Posterior vena cava (tissue), 2 donors: ENCODE results near the gene CDC23. TPM values are rescaled to one million over a fixed set of nuclear protein-coding genes. Genes with fewer than 3 reads are reported as not detected.
"Not testable (repeated sequence)": the region's sequence is repeated elsewhere in the genome, so short reads cannot be mapped to it uniquely, and the experiment has no call there.

Experiments
- DNase-seq: peaks from one replicate; pipeline ENCODE4 v3.0.0-alpha.2; 2020; ENCODE audit warnings: low spot score
- intact Hi-C, 2 donors: fragments of 100-400 bp; cut with DNase I; formaldehyde crosslinking; loops; one replicate each; pipeline versions ENCODE4 v1.14.1 to v1.14.2; 2022 to 2023
- long read RNA-seq, 2 donors: library from polyadenylated mRNA; unstranded; transcript quantifications; one replicate each; pipeline ENCODE4 v2.0.0, GENCODE V29; 2020 to 2021
- total RNA-seq, 2 donors: library from RNA; stranded (reverse); fragmentation: NEBNext Ultra II Directional; extraction: Animal tissue kit (Norgen Biotek cat#: 25700); gene quantifications; one replicate each; pipeline ENCODE4 v1.2.1, GENCODE V29; 2021
- donor health status: DM: yes; HTN: yes; CAD: no.
- donor health status: DM: yes; HTN: yes; CAD: no.

The CDC23 gene
- total RNA-seq, result 10 to 100 TPM; 14.0 to 18.0 TPM
- long read RNA-seq, donor 1, transcript CDC23-202 (16 exons, 3,155 nt), result major isoform, 10 of 14 reads
- long read RNA-seq, donor 1, partial matches to known transcripts, result 0 of 14 reads
- long read RNA-seq, donor 1, other reads (novel, unspliced or antisense), result 3 of 14 reads
- long read RNA-seq, donor 2, transcript CDC23-202 (16 exons, 3,155 nt), result major isoform, 10 of 16 reads
- long read RNA-seq, donor 2, partial matches to known transcripts, result 1 of 16 reads
- long read RNA-seq, donor 2, other reads (novel, unspliced or antisense), result 2 of 16 reads

DNA sequence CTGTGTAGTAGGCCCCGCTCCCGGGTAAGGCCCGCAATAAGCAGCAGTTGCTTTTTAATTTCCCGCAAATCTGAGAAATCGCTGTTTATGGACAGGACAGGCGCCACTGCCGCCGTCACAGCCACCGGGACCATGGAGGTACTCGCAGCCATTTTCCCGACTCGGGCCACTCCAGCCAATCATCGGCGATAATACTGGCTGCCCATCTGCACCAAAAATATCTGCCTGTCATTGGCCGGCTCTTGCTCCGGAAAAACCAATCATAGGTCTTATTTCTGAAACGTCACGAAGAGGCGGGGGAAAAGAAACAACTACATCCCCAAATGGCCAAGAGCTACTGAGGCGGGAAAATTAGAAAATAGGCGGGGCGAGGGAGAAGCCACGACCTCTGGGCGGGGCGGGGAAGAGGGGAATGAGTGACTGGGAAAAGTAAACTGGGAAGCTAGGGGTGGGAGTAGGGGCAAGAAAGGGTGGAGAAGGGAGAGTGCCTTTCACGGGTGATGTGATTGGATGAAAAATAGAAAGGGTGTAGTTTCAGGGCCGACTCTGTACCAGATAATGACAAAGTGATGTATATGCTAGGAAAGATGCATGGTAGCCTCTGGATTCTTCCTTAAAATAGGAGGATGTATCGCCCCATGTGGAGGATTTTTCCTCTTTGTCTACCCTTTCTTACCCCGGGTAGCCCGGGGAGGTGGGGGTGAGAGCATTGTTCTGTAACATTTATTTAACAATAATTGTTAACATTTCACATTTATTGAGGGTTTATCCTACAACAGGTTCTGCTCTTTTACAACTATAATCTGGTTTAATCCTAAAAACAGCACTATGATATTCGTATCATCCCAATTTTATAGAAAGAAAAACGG is at the start of gene CDC23:
TSS of gene CDC23 (minus strand) at position 163 of the 869 bp plus-strand sequence. CDS start at position 152, 11 bp downstream.
- intact Hi-C loops, result loop anchor here in 1 of 2 donors (10.0 kb wide), 1 partner anchor 201 kb away; no protein-coding TSS in a partner anchor
- DNase-seq, result peak; percentile 97

DNA sequence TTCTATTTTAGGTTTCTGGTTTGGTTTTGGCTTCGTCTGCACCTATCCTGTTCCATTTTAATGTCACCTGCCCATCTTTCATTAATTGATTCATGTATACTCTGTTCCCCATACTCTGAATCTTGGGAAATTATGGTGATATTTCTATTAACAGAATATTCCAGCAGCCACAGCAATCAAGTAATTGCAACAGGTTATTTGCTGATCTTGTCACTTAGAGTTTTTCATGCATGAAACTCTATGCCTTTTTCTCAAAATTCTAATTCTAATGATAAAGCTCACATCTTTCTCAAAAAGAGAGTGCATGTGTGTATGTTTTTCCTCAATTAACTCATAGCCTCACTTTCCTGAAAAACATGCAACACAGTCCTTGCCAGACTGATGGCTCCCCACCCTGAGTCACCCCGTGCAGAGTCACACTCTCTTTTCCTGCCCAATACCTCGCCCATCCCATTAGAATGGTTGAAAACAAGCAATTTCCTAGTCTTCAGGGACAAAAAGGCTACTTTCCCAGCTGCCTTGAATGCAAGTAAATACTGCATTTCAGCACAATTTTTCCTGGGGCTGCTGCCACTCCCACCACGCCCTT is 45.7 kb upstream of the CDC23 start:
- intact Hi-C loops, result no loop called here
- peak; percentile 19 for DNase-seq

DNA sequence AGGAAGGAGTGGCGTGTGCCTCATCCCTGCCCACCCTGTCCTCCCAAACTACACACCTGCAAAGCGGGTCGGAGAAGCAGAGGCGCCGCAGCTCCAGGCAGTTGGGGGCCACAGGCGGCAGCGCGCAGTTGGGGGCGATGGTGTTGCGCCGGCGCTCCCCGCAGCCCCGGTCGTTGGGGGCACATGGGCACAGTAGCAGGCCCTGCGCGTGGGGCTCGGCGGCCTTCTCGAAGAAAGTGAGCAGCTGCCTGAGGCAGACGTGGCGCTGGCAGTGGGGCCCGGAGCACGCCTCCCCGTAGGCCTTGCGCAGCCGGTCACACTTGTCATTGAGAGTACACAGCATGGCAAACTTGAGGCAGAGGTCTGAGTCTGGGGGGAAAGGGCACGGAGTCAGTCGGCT is 44.5 kb upstream of the CDC23 start:
- intact Hi-C loops, result no loop called here
- peak; percentile 66 for DNase-seq

GRCh38 chr5:138252944-138253343 is 39.8 kb upstream of the CDC23 start:
- intact Hi-C loops, result no loop called here
- DNase-seq, result peak; percentile 42

GRCh38 chr5:138247800-138248199 is 34.7 kb upstream of the CDC23 start:
- intact Hi-C loops, result loop anchor here in 1 of 2 donors (10.0 kb wide), 1 partner anchor 1157 kb away; the partner anchor contains the start of gene SPATA24
- not testable (repeated sequence) for DNase-seq

GRCh38 chr5:138246822-138247221 is 33.7 kb upstream of the CDC23 start:
- intact Hi-C loops, result loop anchor here in 1 of 2 donors (10.0 kb wide), 1 partner anchor 1158 kb away; the partner anchor contains the start of gene SPATA24
- peak; percentile 32 for DNase-seq

DNA sequence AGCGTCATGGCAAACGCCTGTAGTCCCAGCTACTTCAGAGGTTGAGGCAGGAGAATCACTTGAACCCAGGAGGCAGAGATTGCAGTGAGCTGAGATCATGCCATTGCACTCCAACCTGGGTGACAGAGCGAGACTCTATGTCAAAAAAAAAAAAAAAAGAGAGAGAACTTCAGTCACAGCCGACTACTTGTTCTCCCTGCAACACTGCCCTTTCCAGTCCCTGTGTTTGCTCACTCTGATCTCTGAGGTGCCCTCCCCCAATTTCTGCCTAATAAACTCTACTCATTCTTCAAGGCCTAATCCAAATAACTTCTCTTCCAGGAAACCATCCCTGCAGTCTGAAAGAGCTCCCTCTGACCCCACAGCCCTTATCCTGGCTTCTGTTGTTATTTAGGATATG is 33.2 kb upstream of the CDC23 start:
- intact Hi-C loops, result loop anchor here in 1 of 2 donors (10.0 kb wide), 1 partner anchor 1158 kb away; the partner anchor contains the start of gene SPATA24
- no peak for DNase-seq

DNA sequence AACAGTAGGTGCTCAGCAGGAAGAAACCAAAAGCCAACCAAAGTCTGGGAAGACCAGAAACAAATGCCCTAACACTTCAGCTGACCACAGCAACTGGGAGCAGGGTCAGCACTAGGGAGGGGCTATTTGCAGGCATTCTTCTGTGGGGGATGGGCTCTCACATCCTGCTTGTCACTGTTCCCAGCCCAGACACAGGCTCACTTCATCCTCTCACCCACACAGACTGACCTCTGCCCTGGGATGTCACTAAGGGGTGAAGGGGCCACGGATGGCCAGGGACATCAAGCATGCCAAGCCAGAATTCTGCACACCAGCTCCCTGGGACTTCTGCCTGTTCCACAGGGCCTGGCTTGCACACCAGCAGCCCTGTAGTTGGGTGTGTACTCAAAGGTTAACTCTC is 32.6 kb upstream of the CDC23 start:
- DNase-seq, result peak; percentile 41
- intact Hi-C loops, result loop anchor here in 1 of 2 donors (10.0 kb wide), 1 partner anchor 1159 kb away; the partner anchor contains the start of gene SPATA24

- DNase-seq, result peak; percentile 7
- intact Hi-C loops, result loop anchor here in 1 of 2 donors (10.0 kb wide), 1 partner anchor 1161 kb away; the partner anchor contains the start of gene SPATA24
These were observed 30.7 kb upstream of the CDC23 start for GRCh38 chr5:138243794-138244193.

GRCh38 chr5:138241688-138242571 is 28.8 kb upstream of the CDC23 start:
- peak; percentile 82 for DNase-seq
- intact Hi-C loops, result loop anchor here in 1 of 2 donors (10.0 kb wide), 1 partner anchor 1163 kb away; the partner anchor contains the start of gene SPATA24

DNA sequence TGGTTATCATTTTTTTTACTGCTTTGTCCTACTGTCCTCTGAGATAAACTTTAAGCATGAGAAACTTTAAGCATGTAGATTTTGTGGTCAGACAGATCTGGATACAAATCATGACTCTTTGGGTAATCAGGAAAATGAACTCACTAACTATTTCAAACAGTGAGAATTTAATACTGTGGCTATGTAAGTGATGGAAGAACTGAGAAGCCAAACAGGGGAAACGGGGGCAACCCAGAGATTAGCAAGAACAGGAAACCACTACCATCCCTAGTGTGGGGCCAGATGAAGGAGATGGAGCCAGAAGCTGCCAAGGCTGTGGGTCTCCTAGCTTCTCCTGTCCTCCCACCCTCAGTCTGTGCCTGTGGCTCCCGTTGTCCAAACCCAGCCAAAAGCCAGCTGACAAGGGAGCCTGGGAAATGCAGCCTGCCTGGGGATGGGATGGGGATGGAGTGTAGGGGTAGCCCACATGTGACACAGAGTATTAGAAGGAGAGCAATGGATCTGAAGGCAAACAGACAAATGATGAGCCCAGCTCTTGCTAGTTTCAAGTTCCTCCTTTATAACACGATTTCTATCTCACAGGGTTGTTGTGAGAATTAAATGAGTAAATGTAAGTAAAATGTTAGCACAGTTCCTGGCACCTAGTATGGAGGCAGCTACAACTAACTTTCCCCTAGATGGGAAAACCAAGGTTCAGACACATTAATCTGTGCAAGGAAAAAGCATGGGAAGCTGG is 27.7 kb upstream of the CDC23 start:
- DNase-seq, result peak; percentile 59
- intact Hi-C loops, result loop anchor here in 1 of 2 donors (10.0 kb wide), 1 partner anchor 1164 kb away; the partner anchor contains the start of gene SPATA24

- intact Hi-C loops, result no loop called here
- no peak for DNase-seq
These were observed 24.9 kb upstream of the CDC23 start for GRCh38 chr5:138238034-138238433.

DNA sequence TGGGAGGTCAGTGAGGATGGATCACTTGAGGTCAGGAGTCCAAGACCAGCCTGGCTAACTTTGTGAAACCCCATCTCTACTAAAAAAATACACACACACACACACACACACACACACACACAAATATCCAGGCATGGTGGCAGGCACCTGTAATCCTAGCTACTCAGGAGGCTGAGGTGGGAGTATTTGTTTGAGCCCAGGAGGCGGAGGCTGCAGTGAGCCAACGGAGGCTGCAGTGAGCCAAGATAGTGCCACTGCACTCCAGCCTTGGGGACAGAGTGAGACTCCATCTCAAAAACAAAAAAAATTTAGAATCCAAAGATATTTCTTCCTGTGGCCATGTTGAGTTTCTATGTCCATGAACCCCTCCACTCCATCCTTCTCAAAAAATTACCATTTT is 21.5 kb upstream of the CDC23 start:
- peak; percentile 25 for DNase-seq
- intact Hi-C loops, result no loop called here

DNA sequence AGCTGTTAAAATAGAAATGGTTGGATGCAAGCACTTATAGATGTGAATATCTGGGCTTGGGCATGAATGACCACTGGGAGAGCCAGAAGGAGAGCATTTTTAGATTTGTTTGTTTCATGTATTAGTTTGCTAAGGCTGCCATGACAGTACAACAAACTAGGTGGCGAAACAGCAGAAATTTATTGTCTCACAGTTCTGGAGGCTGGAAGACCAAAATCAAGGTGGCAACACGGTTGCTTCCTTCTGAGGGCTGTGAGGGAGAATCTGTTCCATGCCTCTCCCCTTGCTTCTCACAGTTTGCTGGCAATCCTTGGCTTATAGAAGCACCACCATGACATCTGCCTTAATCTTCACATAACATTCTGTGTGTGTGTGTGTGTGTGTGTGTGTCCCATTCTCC is 20.2 kb upstream of the CDC23 start:
- intact Hi-C loops, result no loop called here
- DNase-seq, result no peak

DNA sequence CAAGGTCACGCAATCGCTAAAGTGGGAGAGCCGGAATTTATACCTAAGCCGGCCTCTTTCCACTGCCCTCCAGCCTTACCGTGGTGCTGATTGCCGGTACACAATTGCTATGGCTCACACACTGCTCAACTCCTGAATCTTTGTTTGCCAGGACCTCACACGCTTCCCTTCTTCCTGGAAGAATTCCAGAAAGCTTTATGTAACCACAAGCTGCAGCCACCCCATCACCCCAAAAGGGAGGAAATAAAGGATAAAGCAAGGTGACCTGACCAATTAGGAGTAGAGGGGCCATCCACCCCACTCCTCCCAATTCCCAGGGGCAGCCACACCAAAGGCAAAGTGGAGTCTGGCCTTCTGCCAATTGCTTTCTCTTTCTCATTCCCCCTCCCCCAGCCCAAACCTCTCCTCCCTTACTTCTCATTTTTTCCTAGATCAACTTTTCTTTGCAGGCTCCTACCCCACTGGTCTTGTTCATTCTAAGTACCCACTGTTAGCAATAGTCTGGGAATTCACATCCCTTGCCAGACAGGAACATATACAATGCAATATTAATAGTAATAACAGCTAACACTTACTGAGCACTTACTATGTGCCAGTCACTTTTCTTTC is 18.0 kb upstream of the CDC23 start:
- DNase-seq, result peak; percentile 34
- intact Hi-C loops, result no loop called here

GRCh38 chr5:138230261-138230660 is 17.1 kb upstream of the CDC23 start:
- intact Hi-C loops, result no loop called here

DNA sequence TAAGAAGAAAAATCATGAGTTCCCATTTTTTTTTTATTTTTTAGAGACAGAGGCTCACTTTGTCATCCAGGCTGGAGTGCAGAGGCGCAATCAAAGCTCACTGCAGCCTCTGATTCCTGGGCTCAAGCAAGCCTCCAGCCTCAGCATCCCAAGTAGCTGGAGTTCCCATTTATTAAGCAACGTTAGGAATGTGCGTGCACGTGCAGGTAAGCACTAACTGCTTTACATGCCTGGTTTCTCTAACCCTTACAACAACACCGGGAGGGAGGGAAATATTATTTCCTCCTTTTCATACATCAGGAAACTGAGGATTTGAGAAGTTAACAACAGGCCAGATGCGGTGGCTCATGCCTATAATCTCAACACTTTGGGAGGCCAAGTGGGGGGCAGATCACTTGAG is 16.3 kb upstream of the CDC23 start:
- no peak for DNase-seq
- intact Hi-C loops, result loop anchor here in 1 of 2 donors (10.0 kb wide), 1 partner anchor 45 kb away; the partner anchor contains the start of gene GFRA3

More at GRCh38 chr5:138230261-138230660, 17.1 kb upstream of the CDC23 start:
- DNase-seq, result peak; percentile 89
